H1 (cell line): ENCODE measurements around the gene ZNF334. TPM values are rescaled to one million over a fixed set of nuclear protein-coding genes. Genes with fewer than 3 reads are reported as not detected.

Source experiments
- CTCF ChIA-PET: fragments of 300-600 bp; sonication (Branson Sonifier 250); formaldehyde crosslinking; loops from one replicate; lab custom pipeline; 2021; ENCODE audit not compliant: partially characterized antibody; lab: Charles Lee
- POLR2A ChIA-PET: fragments of 300-600 bp; sonication (Branson Sonifier 250); formaldehyde crosslinking; loops from one replicate; lab custom pipeline; 2021; ENCODE audit warnings: inconsistent platforms; ENCODE audit not compliant: partially characterized antibody; lab: Charles Lee
- DNase-seq, 2 experiments: peaks; one replicate each; pipeline versions ENCODE4 v3.0.0 to v3.0.0-alpha.2; 2010 to 2022; ENCODE audit warnings: low spot score in 2 of 2, low read depth in 1 of 2, mixed read lengths in 1 of 2
- FAIRE-seq: peaks from 2 replicates; lab custom pipeline; 2011; peaks lifted over from hg19 to GRCh38; lab: Jason Lieb, UNC
- H2AFZ ChIP-seq: 2 replicates; pipeline ENCODE4 v1.8.1; 2012; ENCODE audit warnings: low read length, inconsistent platforms
- H2AK5ac ChIP-seq: 2 replicates; pipeline ENCODE4 v1.6.1; 2013; ENCODE audit warnings: low read depth, low read length
- H2BK120ac ChIP-seq: replicated peaks from 2 replicates; pipeline ENCODE3; 2013; ENCODE audit warnings: low read depth, low read length, inconsistent platforms
- H2BK12ac ChIP-seq: 2 replicates; pipeline ENCODE4 v1.6.1; 2013; ENCODE audit warnings: low read depth, low read length
- H2BK15ac ChIP-seq: 2 replicates; pipeline ENCODE4 v1.6.1; 2013; ENCODE audit warnings: low read length
- H2BK20ac ChIP-seq: 2 replicates; pipeline ENCODE4 v1.6.1; 2013; ENCODE audit warnings: low read length
- H2BK5ac ChIP-seq: 2 replicates; pipeline ENCODE4 v1.6.1; 2013; ENCODE audit warnings: low read depth, low read length
- H3K14ac ChIP-seq: 2 replicates; pipeline ENCODE4 v1.6.1; 2013; ENCODE audit warnings: inconsistent platforms; ENCODE audit not compliant: insufficient read length
- H3K18ac ChIP-seq: 2 replicates; pipeline ENCODE4 v1.6.1; 2013; ENCODE audit warnings: low read length; ENCODE audit errors: extremely low read depth
- H3K23ac ChIP-seq: 2 replicates; pipeline ENCODE4 v1.6.1; 2013; ENCODE audit warnings: inconsistent platforms; ENCODE audit not compliant: insufficient read length
- H3K23me2 ChIP-seq: 2 replicates; pipeline ENCODE4 v1.6.1; 2013; ENCODE audit warnings: low read depth, low read length
- H3K27ac ChIP-seq: 2 replicates; pipeline ENCODE4 v1.6.1; 2011; ENCODE audit warnings: low read depth, low read length, inconsistent platforms
- H3K27me3 ChIP-seq, 4 experiments: replicated peaks in 1 of 4; 1 replicate in 1 of 4; 2 replicates in 3 of 4; pipeline versions ENCODE4 v1.6.1 to v1.8.1; 2011 to 2013; ENCODE audit warnings: low read length in 3 of 4, mild to moderate bottlenecking in 3 of 4, inconsistent platforms in 2 of 4, mixed read lengths in 2 of 4, moderate library complexity in 1 of 4; ENCODE audit not compliant: control insufficient read depth in 3 of 4, insufficient read depth in 3 of 4; ENCODE audit errors: extremely low read depth in 1 of 4
- H3K36me3 ChIP-seq, 4 experiments: 2 replicates each; pipeline versions ENCODE4 v1.6.1 to v1.8.1; 2011 to 2013; ENCODE audit warnings: mild to moderate bottlenecking in 4 of 4, low read length in 3 of 4, moderate library complexity in 2 of 4, control low read depth in 1 of 4, inconsistent platforms in 1 of 4; ENCODE audit not compliant: insufficient read depth in 4 of 4, control insufficient read depth in 2 of 4
- H3K4ac ChIP-seq: replicated peaks from 2 replicates; pipeline ENCODE3; 2013; ENCODE audit warnings: low read length, low read depth, mixed read lengths, inconsistent platforms; ENCODE audit not compliant: insufficient read length
- H3K4me1 ChIP-seq, 4 experiments: replicated peaks in 1 of 4; 1 replicate in 1 of 4; 2 replicates in 3 of 4; pipeline versions ENCODE4 v1.6.1 to v1.8.1; 2011 to 2013; ENCODE audit warnings: low read length in 3 of 4, inconsistent platforms in 2 of 4, mixed read lengths in 1 of 4; ENCODE audit not compliant: insufficient read depth in 4 of 4, control insufficient read depth in 3 of 4
- H3K4me2 ChIP-seq, 2 experiments: 2 replicates each; pipeline versions ENCODE4 v1.6.1 to v1.8.1; 2011 to 2013; ENCODE audit warnings: low read depth in 2 of 2, low read length in 2 of 2, control low read depth in 1 of 2, inconsistent platforms in 1 of 2, mild to moderate bottlenecking in 1 of 2; ENCODE audit not compliant: insufficient read depth in 1 of 2
- H3K4me3 ChIP-seq, 4 experiments: fragments of 200-600, 300-600 bp in 1 of 4; sonication (generic), shearing (Covaris generic), sonication (Bioruptor Twin) in 1 of 4; 2 replicates each; pipeline versions ENCODE4 v1.5.1 to v1.8.1; 2011 to 2016; ENCODE audit warnings: low read length in 4 of 4, low read depth in 3 of 4, control low read depth in 2 of 4, inconsistent platforms in 2 of 4, mild to moderate bottlenecking in 2 of 4, mixed read lengths in 1 of 4, moderate library complexity in 1 of 4; ENCODE audit not compliant: insufficient read depth in 2 of 4; ENCODE audit errors: extremely low read depth in 1 of 4
- H3K56ac ChIP-seq: replicated peaks from 2 replicates; pipeline ENCODE3; 2013; ENCODE audit warnings: low read depth, mild to moderate bottlenecking, mixed read lengths, low read length, inconsistent platforms; ENCODE audit not compliant: insufficient read length
- H3K79me1 ChIP-seq: 2 replicates; pipeline ENCODE4 v1.6.1; 2013; ENCODE audit warnings: low read depth, low read length, control low read depth
- H3K79me2 ChIP-seq, 2 experiments: 2 replicates each; pipeline versions ENCODE4 v1.6.1 to v1.8.1; 2012 to 2013; ENCODE audit warnings: low read length in 2 of 2, mild to moderate bottlenecking in 2 of 2, inconsistent platforms in 1 of 2; ENCODE audit not compliant: insufficient read depth in 2 of 2, control insufficient read depth in 1 of 2
- H3K9ac ChIP-seq, 4 experiments: replicated peaks in 1 of 4; 1 replicate in 1 of 4; 2 replicates in 3 of 4; pipeline versions ENCODE4 v1.6.1 to v1.8.1; 2011 to 2013; ENCODE audit warnings: low read depth in 3 of 4, low read length in 3 of 4, control low read depth in 2 of 4, mild to moderate bottlenecking in 2 of 4, moderate library complexity in 2 of 4, inconsistent platforms in 1 of 4; ENCODE audit errors: extremely low read depth in 1 of 4
- H3K9me3 ChIP-seq, 2 experiments: 2 replicates each; pipeline versions ENCODE4 v1.6.1 to v1.8.1; 2012 to 2013; ENCODE audit warnings: mild to moderate bottlenecking in 2 of 2, moderate library complexity in 2 of 2, control low read depth in 1 of 2, inconsistent platforms in 1 of 2, low read depth in 1 of 2, low read length in 1 of 2, mixed read lengths in 1 of 2; ENCODE audit not compliant: insufficient read depth in 2 of 2
- H4K20me1 ChIP-seq, 2 experiments: replicated peaks in 1 of 2; 2 replicates each; pipeline versions ENCODE3 to v1.8.1; 2011 to 2013; ENCODE audit warnings: inconsistent platforms in 2 of 2, low read length in 2 of 2, mild to moderate bottlenecking in 1 of 2; ENCODE audit not compliant: insufficient read depth in 2 of 2, control insufficient read depth in 1 of 2
- H4K5ac ChIP-seq: 2 replicates; pipeline ENCODE4 v1.6.1; 2013; ENCODE audit warnings: low read length, low read depth, mixed read lengths, inconsistent platforms; ENCODE audit not compliant: insufficient read length
- H4K8ac ChIP-seq: 2 replicates; pipeline ENCODE4 v1.8.0; 2013; ENCODE audit warnings: mild to moderate bottlenecking, moderate library complexity, low read length, inconsistent platforms; ENCODE audit not compliant: insufficient read depth; ENCODE audit errors: extremely low read depth
- H4K91ac ChIP-seq: replicated peaks from 2 replicates; pipeline ENCODE3; 2013; ENCODE audit warnings: low read length, mixed read lengths, inconsistent platforms; ENCODE audit not compliant: insufficient read length
- BRCA1 ChIP-seq: IDR thresholded peaks from 2 replicates; pipeline ENCODE4 v1.6.1; 2012; ENCODE audit warnings: low read depth, low read length, improper control_type of control experiment
- CREB1 ChIP-seq: IDR thresholded peaks from 2 replicates; pipeline ENCODE4 v1.6.1; 2012; ENCODE audit warnings: inconsistent platforms
- EGR1 ChIP-seq: IDR thresholded peaks from 2 replicates; pipeline ENCODE4 v1.6.1; 2011; ENCODE audit warnings: low read depth, low read length, borderline replicate concordance
- NRF1 ChIP-seq: IDR thresholded peaks from 2 replicates; pipeline ENCODE4 v1.6.1; 2011; ENCODE audit warnings: mild to moderate bottlenecking, low read depth, low read length, improper control_type of control experiment
- RFX5 ChIP-seq: IDR thresholded peaks from 2 replicates; pipeline ENCODE4 v1.6.1; 2011; ENCODE audit warnings: low read depth, low read length, improper control_type of control experiment, borderline replicate concordance
- SP4 ChIP-seq: IDR thresholded peaks from 2 replicates; pipeline ENCODE4 v1.6.1; 2012; ENCODE audit warnings: low read length, inconsistent platforms
- YY1 ChIP-seq: IDR thresholded peaks from 2 replicates; pipeline ENCODE4 v1.6.1; 2011; ENCODE audit warnings: low read depth, mild to moderate bottlenecking, low read length
- WGBS, 2 experiments: shearing (Covaris generic) in 1 of 2; methylation state at CpG; one replicate each; pipeline versions ENCODE4 v1.1.6 to v1.1.7; 2013 to 2015; ENCODE audit warnings: low lambda C conversion rate in 2 of 2, mixed read lengths in 2 of 2, inconsistent platforms in 1 of 2, low coverage in 1 of 2, missing lambda C conversion rate in 1 of 2; ENCODE audit not compliant: insufficient replicate concordance in 2 of 2, insufficient coverage in 1 of 2, insufficient read length in 1 of 2; ENCODE audit errors: extremely low coverage in 1 of 2, missing lambda C conversion rate in 1 of 2; 5-methylcytosine and 5-hydroxymethylcytosine counted together
- polyA plus RNA-seq, 7 experiments: library from polyadenylated mRNA; depleted of rRNA in 3 of 7; stranded (reverse) in 5 of 7; unstranded in 2 of 7; fragments of >200 nt in 5 of 7; fragments of 200-250 nt in 2 of 7; gene quantifications; 1 replicate in 5 of 7; 2 replicates in 1 of 7; 4 replicates in 1 of 7; pipeline versions ENCODE4 v1.2.1 to v1.2.3, GENCODE V29; 2011 to 2013; ENCODE audit warnings: missing spikeins in 2 of 7, mixed read lengths in 2 of 7
- total RNA-seq: library from RNA; stranded (reverse); fragmentation: NEBNext Ultra II Directional; extraction: Animal tissue kit (Norgen Biotek cat#: 25700); gene quantifications from 2 replicates; pipeline ENCODE4 v1.2.1, GENCODE V29; 2021

Gene ZNF334
- total and polyA plus RNA-seq, 2 of the 8 experiments (the other 6 are each of a cell fraction or from before 2014, with no cell fraction given) = 8.8 to 17.8 TPM

DNA sequence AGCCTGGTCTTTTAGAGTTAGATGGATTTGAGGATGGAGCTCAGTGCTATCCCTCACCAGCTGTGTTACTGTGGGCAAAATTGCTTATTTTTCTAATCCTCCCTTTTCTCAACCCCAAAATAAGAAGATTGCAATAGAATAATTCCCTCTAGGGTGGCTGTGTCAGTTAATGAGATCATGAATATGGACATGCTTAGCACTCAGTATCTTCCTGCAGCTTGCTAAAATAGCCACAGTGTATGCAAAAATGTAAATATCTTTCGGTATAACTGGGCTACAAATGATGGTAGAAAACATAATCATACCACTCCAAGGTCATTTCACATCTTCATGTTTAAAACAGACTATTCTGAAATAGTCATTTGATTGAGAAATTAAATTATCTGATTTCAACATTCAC, 35.7 kb downstream of the ZNF334 start:
- Histone ChIP-seq H3K27me3 (no peaks in the 10 kb centered on the region), H2BK20ac (no peak overlapping the region), H3K36me3 (no peaks in the 10 kb centered on the region; a peak in 1 of 8 replicates), H3K79me1 (no peaks in the 10 kb centered on the region), H3K9ac (no peak overlapping the region), H2BK12ac (no peak overlapping the region), H4K8ac (no peak overlapping the region), H3K79me2 (no peaks in the 10 kb centered on the region), H4K5ac (no peak overlapping the region), H2AK5ac (no peak overlapping the region), H2BK15ac (no peak overlapping the region; the same call in 1 of the 2 replicates), H3K27ac (no peak overlapping the region), H3K4me3 (no peak overlapping the region), H4K20me1 (no peaks in the 10 kb centered on the region), H2AFZ (no peak overlapping the region), H3K4me2 (no peak overlapping the region), H3K56ac (no peak overlapping the region), H3K14ac (no peak overlapping the region), H4K91ac (no peak overlapping the region), H3K4me1 (peaks cover 0 to 10% (median 6%) of the 10 kb centered on the region in 4 experiments; a peak in 4 of 7 replicates), H3K23me2 (no peaks in the 10 kb centered on the region), H3K9me3 (no peaks in the 10 kb centered on the region), H3K23ac (no peak overlapping the region), H2BK5ac (no peak overlapping the region), H3K18ac (no peak overlapping the region), H2BK120ac (no peak overlapping the region), H3K4ac (no peak overlapping the region)
- ChIA-PET POLR2A (no interaction called here), CTCF (no interaction called here)
- 96% methylated on average over 1 of the region's 1 CpG; no CpG with 5 or more reads in 1 of the 2 experiments for WGBS, 2 experiments
- FAIRE-seq (no peak), DNase-seq (no peak)
- TF ChIP-seq SP4 (no peak), CREB1 (no peak), YY1 (no peak), BRCA1 (no peak), NRF1 (no peak), EGR1 (no peak), RFX5 (no peak)
